HG03097 (cell line): ENCODE measurements around the gene FOSL1.
A peak's percentile ranks its signal among the peaks of the same experiment; 100 is the strongest.

ENCODE experiments used
- ATAC-seq: cut with Tn5 transposase; IDR thresholded peaks from one replicate; pipeline ENCODE4 v1.9.1; 2021; ENCODE audit not compliant: unreplicated experiment, low FRiP score

Gene FOSL1

DNA sequence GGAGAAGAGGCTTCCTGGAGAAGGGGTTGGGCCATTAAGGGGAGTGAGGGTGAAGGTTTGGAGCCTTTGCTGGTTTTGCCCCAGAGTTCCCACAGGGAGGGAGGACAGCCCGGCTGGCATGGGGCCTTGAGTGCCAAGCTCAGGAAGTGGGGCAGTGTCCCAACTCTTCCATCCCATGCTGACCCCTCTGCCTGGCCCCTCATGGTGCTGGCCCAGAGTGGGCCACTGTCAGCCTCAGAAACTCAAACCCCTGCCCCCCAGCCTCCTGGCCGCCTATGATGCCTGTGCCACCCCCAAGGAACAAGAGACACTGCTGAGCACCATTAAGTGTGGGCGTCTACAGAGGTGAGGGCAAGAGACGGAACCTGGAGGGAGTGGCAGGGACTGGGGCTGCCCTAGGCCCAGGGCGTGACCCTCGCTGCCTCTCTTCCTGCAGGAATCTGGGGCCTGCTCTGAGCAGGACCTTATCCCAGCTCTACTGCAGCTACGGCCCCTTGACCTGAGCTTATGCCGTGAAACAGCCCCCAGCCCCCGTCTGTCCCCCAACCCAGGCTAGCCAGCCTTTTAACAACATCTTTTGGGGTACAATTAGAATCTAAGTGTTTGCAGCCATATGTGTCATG lies 34.5 kb downstream of the FOSL1 start:
- no peak for ATAC-seq

- ATAC-seq, result no peak
Observed at GRCh38 chr11:65864706-65865471, 35.3 kb downstream of the FOSL1 start.

DNA sequence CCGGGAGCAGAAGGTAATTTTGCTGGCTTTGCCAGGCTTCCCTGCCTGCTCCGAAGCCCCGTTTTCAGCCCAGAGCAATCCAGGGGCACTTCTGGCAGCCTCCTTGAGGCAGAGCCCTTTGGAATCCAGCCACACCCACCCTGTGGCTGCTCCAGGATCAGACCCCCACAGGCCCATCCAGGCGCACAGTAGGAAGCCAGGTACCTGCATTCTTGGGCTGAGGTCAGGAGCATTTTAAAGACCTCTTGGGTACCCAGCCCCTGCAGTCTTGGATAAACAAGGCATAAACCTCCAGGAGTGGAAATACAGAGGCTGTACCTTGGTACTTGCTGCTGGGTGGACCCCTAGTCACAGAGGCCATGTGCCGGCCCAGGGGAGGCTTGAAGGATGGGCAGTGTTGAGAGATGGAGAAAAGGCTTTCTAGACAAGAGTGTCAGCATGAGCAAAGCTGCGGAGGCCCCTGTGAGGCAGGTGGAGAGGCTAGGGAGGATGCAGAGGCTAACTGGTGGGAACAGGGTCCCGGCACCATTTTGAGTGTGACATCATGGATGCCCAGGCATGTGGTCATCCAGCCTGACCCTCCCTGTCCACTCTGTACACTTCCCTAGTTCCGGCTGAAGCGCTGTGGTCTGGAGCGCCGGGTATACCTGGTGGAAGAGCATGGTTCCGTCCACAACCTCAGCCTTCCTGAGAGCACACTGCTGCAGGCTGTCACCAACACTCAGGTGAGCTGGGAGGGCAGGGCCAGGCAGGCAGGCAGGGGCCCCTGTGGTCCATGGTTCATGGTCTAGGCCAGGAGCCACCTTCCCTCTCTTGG lies 36.1 kb downstream of the FOSL1 start:
- ATAC-seq, result no peak

DNA sequence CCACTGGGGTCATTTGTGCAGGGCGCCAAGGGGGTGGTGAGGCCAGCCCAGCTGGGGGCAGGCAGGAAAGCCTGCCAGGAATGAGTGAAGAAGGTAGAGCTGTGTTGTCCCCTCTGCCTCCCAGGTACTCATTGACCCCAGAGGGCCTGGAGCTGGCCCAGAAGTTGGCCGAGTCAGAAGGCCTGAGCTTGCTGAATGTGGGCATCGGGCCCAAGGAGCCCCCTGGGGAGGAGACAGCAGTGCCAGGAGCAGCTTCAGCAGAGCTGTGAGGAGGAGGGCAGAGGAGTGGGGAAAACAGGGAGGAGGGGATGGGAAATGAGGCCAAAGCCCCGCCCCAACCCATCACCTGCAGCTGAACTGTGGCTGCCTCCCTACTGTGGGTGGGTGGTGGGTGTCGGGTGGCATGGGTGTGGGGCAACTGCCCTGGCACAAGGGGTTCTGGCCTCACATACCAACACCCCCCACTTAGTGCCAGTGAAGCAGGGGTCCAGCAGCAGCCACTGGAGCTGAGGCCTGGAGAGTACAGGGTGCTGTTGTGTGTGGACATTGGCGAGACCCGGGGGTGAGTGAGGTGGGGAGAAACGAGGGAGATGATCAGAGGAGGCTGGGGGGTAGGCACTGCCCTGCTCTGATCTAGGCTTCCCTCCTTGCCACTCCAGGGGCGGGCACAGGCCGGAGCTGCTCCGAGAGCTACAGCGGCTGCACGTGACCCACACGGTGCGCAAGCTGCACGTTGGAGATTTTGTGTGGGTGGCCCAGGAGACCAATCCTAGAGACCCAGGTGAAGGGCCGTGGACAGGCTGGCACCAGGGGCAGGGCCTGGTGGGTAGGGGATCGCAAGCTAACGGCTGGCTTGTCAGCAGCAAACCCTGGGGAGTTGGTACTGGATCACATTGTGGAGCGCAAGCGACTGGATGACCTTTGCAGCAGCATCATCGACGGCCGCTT lies 37.0 kb downstream of the FOSL1 start:
- ATAC-seq, result no peak

- no peak for ATAC-seq
Observed at GRCh38 chr11:65862191-65862735, 37.9 kb downstream of the FOSL1 start.

DNA sequence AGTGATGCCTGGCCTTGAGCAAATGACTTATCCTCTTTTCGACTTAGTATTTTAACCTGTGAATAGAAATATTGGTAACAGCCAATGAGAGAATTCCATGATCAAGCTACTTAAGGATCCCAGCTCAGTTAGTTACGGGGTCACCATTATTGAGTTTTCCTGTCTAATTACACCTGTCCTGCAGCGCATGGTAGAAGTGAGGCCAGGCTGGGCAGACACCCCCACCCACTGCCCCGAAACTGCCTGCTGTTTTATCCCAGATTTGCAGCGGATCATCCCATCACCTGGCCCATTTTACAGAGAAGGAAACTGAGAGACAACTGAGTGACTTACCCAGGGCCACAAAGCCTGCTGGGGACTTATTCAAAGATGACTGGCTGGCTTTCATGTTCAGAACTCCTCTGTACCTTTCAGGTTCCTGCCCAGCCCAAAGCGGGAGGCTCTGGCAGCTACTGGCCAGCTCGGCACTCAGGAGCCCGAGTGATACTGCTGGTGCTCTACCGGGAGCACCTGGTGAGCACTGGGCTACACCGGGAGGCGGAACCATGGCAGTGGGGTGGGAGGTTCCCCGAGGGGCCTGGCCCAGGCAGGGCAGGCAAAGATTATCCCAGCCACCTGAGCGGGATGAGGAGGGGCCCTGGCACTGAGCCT lies 38.5 kb downstream of the FOSL1 start:
- no peak for ATAC-seq

DNA sequence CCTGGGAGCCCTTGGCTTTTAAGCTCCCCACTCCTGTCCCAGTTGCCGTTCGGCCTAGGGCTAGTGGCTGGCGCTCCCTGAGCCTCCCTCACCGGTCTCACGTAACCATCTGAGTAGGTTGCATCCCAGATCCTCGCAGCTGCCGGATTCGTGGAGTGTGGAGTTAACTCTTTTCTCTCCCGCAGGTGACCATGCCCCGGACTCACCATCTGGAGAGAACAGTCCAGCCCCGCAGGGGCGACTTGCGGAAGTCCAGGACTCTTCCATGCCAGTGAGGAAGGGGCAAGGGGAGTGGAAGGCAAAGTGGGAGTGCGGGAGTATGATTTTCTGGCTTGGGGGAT lies 39.1 kb downstream of the FOSL1 start:
- ATAC-seq, result no peak

DNA sequence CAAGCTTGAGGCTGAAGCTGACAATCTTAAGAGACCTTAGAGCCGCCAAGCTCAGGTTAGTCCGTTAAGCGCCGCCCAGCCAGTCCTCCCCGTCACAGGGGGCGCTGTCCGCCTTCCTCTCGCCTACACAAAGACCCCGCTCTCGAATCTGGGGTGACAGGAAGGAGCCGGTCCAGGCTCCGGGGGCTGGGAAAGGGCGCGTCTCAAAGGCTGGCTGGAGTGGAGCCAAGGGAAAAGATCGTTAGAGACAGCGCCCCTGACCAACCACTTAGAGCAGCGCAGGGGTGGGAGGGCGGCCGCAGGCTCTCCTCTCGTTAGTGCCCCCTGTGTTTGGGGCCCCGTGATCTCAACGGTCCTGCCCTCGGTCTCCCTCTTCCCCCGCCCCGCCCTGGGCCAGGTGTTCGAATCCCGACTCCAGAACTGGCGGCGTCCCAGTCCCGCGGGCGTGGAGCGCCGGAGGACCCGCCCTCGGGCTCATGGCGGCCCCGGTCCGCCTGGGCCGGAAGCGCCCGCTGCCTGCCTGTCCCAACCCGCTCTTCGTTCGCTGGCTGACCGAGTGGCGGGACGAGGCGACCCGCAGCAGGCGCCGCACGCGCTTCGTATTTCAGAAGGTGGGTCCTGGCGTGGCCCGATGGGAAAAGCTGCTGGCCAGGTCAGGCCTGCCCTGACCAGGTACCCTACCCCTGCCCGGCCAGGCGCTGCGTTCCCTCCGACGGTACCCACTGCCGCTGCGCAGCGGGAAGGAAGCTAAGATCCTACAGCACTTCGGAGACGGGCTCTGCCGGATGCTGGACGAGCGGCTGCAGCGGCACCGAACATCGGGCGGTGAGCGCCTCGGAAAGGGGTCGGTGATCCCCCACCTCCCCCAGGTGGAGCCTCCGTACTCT lies 39.7 kb downstream of the FOSL1 start, which contains the start of gene MUS81:
TSS of gene MUS81 (plus strand) at position 156 of the 887 bp plus-strand sequence. CDS start at position 477, 321 bp downstream.
- ATAC-seq, result peak; percentile 21

- ATAC-seq, result no peak
Observed at GRCh38 chr11:65859812-65860277, 40.3 kb downstream of the FOSL1 start.

DNA sequence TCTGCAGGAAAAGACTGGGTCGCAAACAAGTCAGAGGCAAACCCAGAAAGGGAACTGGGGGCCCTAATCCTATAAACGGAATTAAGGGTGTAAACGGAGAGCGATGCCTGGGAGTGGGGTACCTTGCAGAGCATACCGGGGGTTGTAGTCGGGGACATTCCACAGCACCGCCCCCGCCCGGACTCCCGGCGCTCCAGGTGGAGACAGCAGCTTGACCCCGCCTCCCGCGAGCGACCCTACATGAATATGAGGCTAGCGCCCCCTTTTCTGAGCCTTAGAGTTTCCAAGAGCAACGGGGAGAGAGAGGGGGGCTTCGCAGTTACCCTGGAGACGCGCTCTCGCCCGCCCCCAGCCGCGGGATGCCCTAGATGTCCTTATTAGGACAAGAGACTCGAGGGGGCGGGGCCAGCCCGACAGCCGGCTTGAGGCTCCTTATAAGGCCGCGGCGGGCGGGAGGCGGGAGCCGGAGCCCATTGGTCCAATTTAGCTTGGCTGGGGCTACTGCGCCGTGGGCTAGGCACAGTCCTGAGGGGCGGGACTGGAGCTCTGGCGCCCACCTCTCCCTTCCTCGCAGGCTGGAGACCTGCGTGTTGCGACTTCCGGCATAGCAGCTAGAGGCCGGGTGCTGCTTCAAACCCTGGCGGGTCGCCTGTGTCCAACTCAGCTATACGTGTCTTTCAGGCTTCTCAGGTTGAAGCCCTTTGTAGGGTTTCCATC lies 40.9 kb downstream of the FOSL1 start:
- peak; percentile 39 for ATAC-seq

- ATAC-seq, result no peak
Observed at GRCh38 chr11:65858681-65859087, 41.5 kb downstream of the FOSL1 start.

DNA sequence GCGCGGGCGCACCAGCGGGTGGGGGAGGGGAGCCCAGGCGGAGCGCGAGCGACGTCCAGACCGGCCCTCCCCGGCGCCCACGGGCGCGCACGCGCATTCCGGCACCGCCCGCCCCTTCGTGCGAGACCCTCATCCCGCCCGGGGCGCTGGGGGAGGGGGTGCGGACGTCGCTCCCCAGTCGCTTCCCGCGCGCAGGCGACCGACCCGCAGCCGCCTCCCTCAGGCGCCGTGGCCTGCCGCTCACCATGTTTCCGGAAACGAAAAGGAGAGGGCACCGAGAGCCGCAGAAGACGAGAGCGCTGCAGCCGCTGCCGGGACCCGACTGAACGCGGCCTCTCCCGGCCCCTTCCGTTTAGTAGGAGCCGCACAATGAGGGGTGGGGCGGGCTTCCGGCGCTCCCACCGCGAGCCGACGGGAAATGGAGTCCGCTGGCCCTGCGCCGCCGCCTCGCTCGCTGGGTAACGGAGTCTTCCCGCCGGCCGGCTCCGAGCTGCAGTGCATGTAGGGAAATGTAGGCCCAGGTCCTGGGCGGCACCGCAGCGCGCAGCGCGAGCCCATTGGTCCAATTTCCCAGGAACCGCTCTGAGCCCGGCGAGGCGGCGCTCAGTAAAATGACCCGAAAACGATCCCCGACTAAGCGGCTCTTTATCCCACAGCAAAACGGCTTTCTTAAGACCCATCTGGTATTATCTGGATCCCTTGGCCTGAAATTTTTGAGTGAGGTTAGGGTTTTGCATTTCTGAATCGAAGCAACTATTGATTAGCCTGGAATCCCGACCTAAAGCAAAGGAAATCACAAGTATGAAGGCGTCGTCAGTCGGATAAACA lies 42.1 kb downstream of the FOSL1 start, which contains the start of gene CFL1:
TSS of gene CFL1 (minus strand) at position 328 of the 828 bp plus-strand sequence. CDS start at position 247, 81 bp downstream.
- ATAC-seq, result peak; percentile 48

- ATAC-seq, result peak; percentile 9
Observed at GRCh38 chr11:65857500-65857852, 42.7 kb downstream of the FOSL1 start.

GRCh38 chr11:65856689-65857499 lies 43.3 kb downstream of the FOSL1 start:
- peak; percentile 20 for ATAC-seq

DNA sequence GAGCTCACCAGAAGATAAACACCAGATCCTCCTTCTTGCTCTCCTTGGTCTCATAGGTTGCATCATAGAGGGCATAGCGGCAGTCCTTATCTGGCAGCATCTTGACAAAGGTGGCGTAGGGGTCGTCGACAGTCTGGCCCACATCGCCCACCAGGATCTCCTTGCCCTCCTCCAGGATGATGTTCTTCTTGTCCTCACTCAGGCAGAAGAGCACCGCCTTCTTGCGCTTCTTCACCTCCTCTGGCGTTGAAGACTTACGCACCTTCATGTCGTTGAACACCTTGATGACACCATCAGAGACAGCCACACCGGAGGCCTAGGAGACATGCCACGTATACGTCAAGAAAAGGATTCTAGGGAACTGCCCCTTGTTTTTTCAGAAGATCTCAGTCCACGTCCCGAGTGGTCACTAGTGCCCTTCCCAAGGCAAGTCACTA lies 44.2 kb downstream of the FOSL1 start:
- ATAC-seq, result no peak
